GM21367 (cell line): ENCODE data around the gene PTPRR.

Experiments used
- ATAC-seq: cut with Tn5 transposase; IDR thresholded peaks from one replicate; pipeline ENCODE4 v1.9.1; 2021; ENCODE audit not compliant: unreplicated experiment

Gene PTPRR

DNA sequence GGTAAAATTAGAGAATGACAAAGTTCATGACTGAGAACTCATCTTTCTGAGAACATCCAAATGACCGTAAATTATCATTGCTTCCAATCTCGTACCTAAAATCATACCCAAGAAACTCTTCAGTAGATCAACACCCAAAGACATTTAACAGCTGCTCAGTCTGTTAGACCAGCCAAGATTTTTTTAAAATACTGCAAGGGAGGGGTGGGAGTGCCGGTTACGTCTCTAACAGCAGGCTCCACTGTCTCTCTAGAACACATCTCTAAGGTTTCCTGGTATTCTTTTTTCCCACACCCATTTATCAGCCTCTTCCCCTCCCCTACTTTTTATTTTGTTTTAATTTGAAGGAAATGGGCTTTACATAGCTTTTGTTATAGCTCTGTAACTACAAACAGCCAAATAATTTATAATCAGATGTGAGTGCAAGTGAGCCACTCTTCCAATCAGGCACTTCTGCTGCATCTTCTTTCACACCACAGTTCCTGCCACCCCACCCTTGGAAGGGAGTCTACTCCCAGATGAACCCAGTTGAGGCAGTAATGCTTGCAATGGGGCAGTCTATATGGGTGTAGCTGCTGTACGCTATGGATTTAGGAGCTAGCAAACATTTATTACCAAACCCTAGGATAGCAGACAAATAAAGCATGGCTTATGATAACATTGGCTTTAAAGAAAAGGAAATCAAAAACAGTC is 305.2 kb downstream of the PTPRR start:
- no peak for ATAC-seq

GRCh38 chr12:70609739-70610491 is 310.6 kb downstream of the PTPRR start:
- no peak for ATAC-seq

DNA sequence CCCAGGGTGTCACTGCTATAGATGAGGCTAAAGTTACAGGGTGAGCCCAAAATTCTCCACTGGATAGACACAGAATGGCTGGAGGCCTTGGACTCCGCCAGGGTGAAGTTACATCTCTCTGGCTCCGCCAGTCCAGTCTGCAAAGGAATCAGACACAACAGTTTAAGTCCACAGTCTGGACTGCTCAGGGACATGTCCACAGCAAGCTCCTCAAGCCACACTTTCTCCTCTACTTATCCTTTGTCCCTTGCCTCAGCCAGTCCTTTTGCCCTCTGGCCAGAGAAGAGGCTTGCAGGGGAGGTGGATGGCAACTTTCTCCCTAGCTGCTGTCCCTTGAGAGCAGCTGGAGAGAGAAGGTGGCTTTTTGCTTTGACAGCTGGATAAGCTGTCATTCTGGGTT is 311.3 kb downstream of the PTPRR start:
- ATAC-seq = no peak

DNA sequence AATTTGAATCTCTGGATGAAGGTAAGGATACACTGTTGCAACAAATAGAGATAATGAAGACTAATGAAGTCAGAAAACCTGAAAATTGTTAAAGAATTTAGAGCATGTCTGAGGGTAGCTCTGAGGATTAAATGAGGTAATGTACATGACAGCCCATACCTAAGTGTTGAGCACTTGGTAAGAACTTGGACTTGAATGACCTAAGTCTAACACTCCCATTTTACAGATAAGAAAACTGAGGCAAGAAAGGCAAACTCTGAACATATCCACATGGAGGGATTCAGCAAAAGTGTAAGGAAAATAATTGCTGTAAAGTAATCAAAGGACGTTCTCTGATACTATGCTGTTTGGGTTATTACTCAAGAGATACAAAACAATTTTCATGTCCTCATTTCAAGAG is 312.4 kb downstream of the PTPRR start:
- no peak for ATAC-seq

DNA sequence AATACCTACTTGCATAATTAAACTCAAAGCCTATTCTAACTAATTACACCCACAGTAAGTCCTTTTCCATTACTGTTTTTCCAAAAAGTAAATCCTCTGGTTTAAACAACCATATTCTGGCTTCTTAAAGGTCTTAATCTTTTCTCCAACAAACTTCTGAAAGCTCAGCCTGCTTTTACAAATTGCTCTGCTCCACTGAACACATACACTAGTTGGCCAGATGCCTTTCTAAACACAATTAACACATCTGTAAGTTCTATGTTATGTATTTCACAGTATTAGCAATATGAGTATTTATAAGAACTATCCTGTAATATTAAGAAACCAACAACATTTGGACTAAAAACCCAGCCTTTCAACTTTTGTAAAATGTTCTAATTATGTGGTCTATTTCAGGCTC is 313.4 kb downstream of the PTPRR start:
- no peak for ATAC-seq

- no peak for ATAC-seq
These were observed 314.6 kb downstream of the PTPRR start for GRCh38 chr12:70605976-70606375.

GRCh38 chr12:70604662-70605061 is 315.9 kb downstream of the PTPRR start:
- ATAC-seq = no peak

GRCh38 chr12:70603044-70603443 is 317.5 kb downstream of the PTPRR start:
- no peak for ATAC-seq

DNA sequence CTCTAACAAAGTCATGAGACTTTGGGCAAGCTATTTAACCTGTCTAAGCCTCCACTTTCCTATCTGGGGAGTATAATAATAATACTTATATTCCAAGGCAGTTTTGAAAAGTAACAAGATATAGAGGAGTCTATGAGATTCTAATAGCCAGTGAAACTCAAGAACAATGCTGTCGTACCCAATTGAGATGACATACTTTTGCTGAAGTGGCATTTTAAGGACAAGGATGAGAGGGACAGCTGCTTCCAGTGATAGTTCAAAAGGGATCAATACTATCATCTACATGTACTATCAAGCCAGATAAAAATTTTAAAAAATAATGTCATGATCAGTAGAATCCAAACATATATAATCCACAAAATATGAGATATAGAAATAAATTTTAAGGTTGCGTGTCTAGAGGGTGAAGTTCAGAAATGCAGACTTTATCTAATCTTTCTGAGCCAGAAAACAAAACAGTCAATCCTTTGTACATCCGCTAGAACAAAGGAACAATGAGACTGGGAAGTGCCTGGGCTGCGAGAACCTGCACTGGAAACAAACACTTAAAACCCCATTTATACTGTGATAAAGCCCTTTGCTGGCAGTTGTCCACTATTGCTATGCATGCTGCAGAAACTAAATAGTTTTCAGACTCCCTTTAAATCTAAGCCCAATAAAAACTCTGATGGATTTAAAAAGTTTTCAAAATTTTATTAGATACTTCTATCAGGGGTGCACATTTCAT is 321.9 kb downstream of the PTPRR start:
- no peak for ATAC-seq

DNA sequence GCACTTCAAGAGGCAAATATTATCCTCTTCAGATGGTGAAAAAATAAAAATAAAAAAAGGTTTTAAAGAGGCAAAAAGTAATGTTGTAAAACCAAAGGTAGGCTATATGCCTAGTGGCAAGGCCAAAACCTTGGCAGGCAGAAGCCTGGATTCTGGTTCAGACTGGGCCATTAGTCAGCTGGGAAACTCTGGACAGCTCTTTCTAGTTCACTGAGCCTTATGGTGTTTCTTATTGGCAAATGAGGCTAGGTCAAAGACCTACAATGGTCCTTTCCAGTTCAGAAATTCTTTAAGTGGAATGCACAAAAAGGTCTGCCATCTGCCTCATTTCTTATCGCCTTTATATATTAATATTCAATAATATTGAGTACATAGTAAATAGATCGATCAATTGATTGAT is 327.9 kb downstream of the PTPRR start:
- no peak for ATAC-seq

GRCh38 chr12:70590549-70591226 is 329.9 kb downstream of the PTPRR start:
- no peak for ATAC-seq

- peak; percentile 96 for ATAC-seq
These were observed 330.5 kb downstream of the PTPRR start for GRCh38 chr12:70590051-70590450.
